HG03060 (cell line): ENCODE measurements around the gene OR51E2.
"Not testable (repeated sequence)": the region's sequence is repeated elsewhere in the genome, so short reads cannot be mapped to it uniquely, and the experiment has no call there.

Experiments used
- ATAC-seq: cut with Tn5 transposase; IDR thresholded peaks from one replicate; pipeline ENCODE4 v1.9.1; 2021; ENCODE audit warnings: low read depth, moderate number of reproducible peaks; ENCODE audit not compliant: unreplicated experiment

The OR51E2 gene

GRCh38 chr11:4697585-4697984 lies at the start of gene OR51E2:
TSS of gene OR51E2 (minus strand) at chr11:4697853. CDS start at chr11:4682711, 15,142 bp downstream.
- ATAC-seq: no peak

GRCh38 chr11:4740735-4741134 lies 43.1 kb upstream of the OR51E2 start:
- no peak for ATAC-seq

GRCh38 chr11:4727171-4727570 lies 29.5 kb upstream of the OR51E2 start:
- no peak for ATAC-seq

GRCh38 chr11:4722616-4723534 lies 25.2 kb upstream of the OR51E2 start:
- not testable (repeated sequence) for ATAC-seq

GRCh38 chr11:4714300-4714699 lies 16.6 kb upstream of the OR51E2 start:
- ATAC-seq: no peak

- ATAC-seq: no peak
These were observed 15.6 kb upstream of the OR51E2 start for GRCh38 chr11:4713241-4713640.

- ATAC-seq: no peak
These were observed 7.2 kb upstream of the OR51E2 start for GRCh38 chr11:4704790-4705334.

- ATAC-seq: peak; percentile 36
These were observed 6.6 kb upstream of the OR51E2 start, which contains the start of gene MMP26 for GRCh38 chr11:4704054-4704789. TSS of gene MMP26 (plus strand) at chr11:4704784.

- ATAC-seq: no peak
These were observed 2.8 kb upstream of the OR51E2 start for GRCh38 chr11:4700436-4700820.

GRCh38 chr11:4699697-4700435 lies 2.2 kb upstream of the OR51E2 start:
- peak; percentile 87 for ATAC-seq

GRCh38 chr11:4695442-4695841 lies 2.2 kb downstream of the OR51E2 start:
- no peak for ATAC-seq

- no peak for ATAC-seq
These were observed 12.9 kb downstream of the OR51E2 start for GRCh38 chr11:4684631-4685285.

GRCh38 chr11:4682623-4683419 lies 14.8 kb downstream of the OR51E2 start:
- ATAC-seq: no peak

- ATAC-seq: no peak
These were observed 17.3 kb downstream of the OR51E2 start for GRCh38 chr11:4680341-4680740.

- no peak for ATAC-seq
These were observed 19.7 kb downstream of the OR51E2 start for GRCh38 chr11:4677948-4678347.

- ATAC-seq: no peak
These were observed 23.9 kb downstream of the OR51E2 start for GRCh38 chr11:4673781-4674180.

- no peak for ATAC-seq
These were observed 25.2 kb downstream of the OR51E2 start for GRCh38 chr11:4672470-4672869.

GRCh38 chr11:4671741-4672140 lies 25.9 kb downstream of the OR51E2 start:
- no peak for ATAC-seq

- ATAC-seq: no peak
These were observed 32.2 kb downstream of the OR51E2 start for GRCh38 chr11:4665424-4665823.
